Thyroid gland (tissue), 4 donors: Measurements from ENCODE around the gene ISLR.

Source experiments
- CTCF ChIP-seq, 6 experiments: fragments of 200-600 bp in 3 of 6; fragments of 450-650 bp in 3 of 6; sonication (generic) in 3 of 6; IDR thresholded peaks; one replicate each; pipeline ENCODE4 v1.5.1; 2016 to 2019; ENCODE audit warnings: antibody characterized with exemption in 6 of 6, mild to moderate bottlenecking in 2 of 6, inconsistent platforms in 1 of 6, moderate library complexity in 1 of 6
- POLR2A ChIP-seq, 2 donors: fragments of 450-650 bp; IDR thresholded peaks; one replicate each; pipeline ENCODE4 v1.6.1; 2017; ENCODE audit warnings: antibody characterized with exemption in 2 of 2, mild to moderate bottlenecking in 2 of 2, moderate library complexity in 1 of 2

- TF ChIP-seq CTCF (IDR thresholded peaks at IDR 0.05) (no peak), POLR2A (IDR thresholded peaks at IDR 0.05) (no peak)
These were observed 35.0 kb downstream of the ISLR start for GRCh38 chr15:74208496-74208895.
